Thyroid gland (tissue), 4 donors: Measurements from ENCODE around the gene FASTKD1.

Experiments used
- CTCF ChIP-seq, 6 experiments: fragments of 200-600 bp in 3 of 6; fragments of 450-650 bp in 3 of 6; sonication (generic) in 3 of 6; IDR thresholded peaks; one replicate each; pipeline ENCODE4 v1.5.1; 2016 to 2019; ENCODE audit warnings: antibody characterized with exemption in 6 of 6, mild to moderate bottlenecking in 2 of 6, inconsistent platforms in 1 of 6, moderate library complexity in 1 of 6
- POLR2A ChIP-seq, 2 donors: fragments of 450-650 bp; IDR thresholded peaks; one replicate each; pipeline ENCODE4 v1.6.1; 2017; ENCODE audit warnings: antibody characterized with exemption in 2 of 2, mild to moderate bottlenecking in 2 of 2, moderate library complexity in 1 of 2

DNA sequence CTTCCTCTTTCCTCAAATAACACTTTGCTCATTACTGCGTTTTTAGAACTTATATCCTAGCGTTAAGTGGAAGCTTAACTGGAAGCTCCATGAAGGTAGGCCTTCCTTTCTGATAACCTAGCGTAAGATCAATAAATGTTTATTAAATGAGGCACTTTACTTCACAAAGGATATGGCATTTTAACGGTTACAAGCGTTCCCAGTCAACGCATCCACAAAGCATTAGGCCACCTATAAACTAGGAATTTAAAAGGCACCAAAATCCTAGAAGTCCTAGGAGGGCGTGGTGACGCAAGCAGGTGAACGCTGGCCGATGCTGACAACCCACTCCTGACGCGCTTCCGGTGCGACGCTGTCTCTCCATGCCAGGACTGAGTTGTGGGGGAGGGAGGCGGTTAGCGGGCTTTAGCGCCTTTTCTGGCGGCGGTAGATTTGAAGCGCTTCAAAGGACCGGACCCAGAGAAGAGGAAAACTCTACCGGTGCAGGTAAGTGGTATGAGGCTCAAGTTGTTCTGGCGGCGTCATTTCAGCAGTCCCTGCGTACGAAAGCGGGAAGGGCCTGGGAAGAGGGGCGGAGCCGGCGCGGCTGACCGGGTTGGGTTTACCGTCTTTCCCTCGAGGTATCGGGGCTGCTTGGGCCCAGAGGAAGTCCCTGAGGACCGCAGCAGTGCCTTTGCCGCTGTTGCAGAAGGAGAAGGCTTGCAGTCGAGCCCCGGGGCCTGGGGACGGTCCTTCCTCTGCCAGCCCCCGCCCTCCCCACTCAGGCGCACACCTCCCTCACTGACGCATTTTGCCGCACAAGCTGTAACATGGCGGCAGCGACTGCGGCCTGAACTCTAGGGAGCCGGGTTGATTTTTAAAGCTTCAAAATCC is 10.6 kb upstream of the FASTKD1 start, which contains the start of gene PPIG:
- TF ChIP-seq CTCF (IDR thresholded peaks at IDR 0.05) (peak in 1 of 6 experiments; percentile 11), POLR2A (IDR thresholded peaks at IDR 0.05) (peak in 1 of 2 donors; percentile 68)
